Measurements from ENCODE around the gene ZNF333. TPM values are rescaled to one million over a fixed set of nuclear protein-coding genes. Genes with fewer than 3 reads are reported as not detected.

Gene ZNF333
- total RNA-seq, 1 donor from 2014 or later, result 22.5 TPM

DNA sequence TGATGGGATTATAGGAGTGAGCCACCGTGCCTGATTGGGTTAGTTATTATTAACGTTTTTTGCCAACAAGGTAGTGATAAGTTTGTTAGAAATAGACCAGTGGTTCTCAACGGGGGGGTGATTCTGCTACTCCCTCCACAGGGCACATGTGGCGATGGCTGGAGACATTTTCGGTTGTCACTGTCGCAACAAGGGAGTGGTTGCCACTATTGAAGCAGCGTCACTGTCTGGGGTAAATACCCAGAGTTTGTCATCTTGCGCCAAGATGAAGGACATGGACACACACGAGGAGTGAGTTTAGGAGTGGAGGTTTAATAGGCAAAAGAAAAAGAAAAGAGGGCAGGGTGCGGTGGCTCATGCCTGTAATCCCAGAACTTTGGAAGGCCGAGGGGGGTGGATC, 34.1 kb upstream of the ZNF333 start:
- Mint-ChIP-seq H3K27ac (no peak overlapping the region), H3K27me3 (no peaks in the 10 kb centered on the region), H3K9me3 (no peaks in the 10 kb centered on the region), H3K4me1 (ENCODE audit: unreplicated experiment) (no peaks in the 10 kb centered on the region), H3K4me3 (no peak overlapping the region), H3K36me3 (no peaks in the 10 kb centered on the region)
- TF ChIP-seq, protein P1, sequence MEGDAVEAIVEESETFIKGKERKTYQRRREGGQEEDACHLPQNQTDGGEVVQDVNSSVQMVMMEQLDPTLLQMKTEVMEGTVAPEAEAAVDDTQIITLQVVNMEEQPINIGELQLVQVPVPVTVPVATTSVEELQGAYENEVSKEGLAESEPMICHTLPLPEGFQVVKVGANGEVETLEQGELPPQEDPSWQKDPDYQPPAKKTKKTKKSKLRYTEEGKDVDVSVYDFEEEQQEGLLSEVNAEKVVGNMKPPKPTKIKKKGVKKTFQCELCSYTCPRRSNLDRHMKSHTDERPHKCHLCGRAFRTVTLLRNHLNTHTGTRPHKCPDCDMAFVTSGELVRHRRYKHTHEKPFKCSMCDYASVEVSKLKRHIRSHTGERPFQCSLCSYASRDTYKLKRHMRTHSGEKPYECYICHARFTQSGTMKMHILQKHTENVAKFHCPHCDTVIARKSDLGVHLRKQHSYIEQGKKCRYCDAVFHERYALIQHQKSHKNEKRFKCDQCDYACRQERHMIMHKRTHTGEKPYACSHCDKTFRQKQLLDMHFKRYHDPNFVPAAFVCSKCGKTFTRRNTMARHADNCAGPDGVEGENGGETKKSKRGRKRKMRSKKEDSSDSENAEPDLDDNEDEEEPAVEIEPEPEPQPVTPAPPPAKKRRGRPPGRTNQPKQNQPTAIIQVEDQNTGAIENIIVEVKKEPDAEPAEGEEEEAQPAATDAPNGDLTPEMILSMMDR (conservative IDR thresholded peaks at IDR 0.05), result no peak
- DNase-seq (ENCODE audit: extremely low spot score, unreplicated experiment), result no peak

- Mint-ChIP-seq H3K27ac (no peak overlapping the region), H3K36me3 (no peaks in the 10 kb centered on the region), H3K4me1 (ENCODE audit: unreplicated experiment) (no peaks in the 10 kb centered on the region), H3K4me3 (no peak overlapping the region), H3K9me3 (no peaks in the 10 kb centered on the region), H3K27me3 (no peaks in the 10 kb centered on the region)
- DNase-seq (ENCODE audit: extremely low spot score, unreplicated experiment), result no peak
- TF ChIP-seq, protein P1 (conservative IDR thresholded peaks at IDR 0.05), result no peak
These were observed 29.9 kb upstream of the ZNF333 start for GRCh38 chr19:14659874-14660489.

- TF ChIP-seq, protein P1 (conservative IDR thresholded peaks at IDR 0.05), result no peak
- DNase-seq (ENCODE audit: extremely low spot score, unreplicated experiment), result no peak
- no peak overlapping the region for H3K4me3 Mint-ChIP-seq
- no peaks in the 10 kb centered on the region for H3K4me1 Mint-ChIP-seq (ENCODE audit: unreplicated experiment)
- H3K9me3 Mint-ChIP-seq, result no peaks in the 10 kb centered on the region
- H3K27me3 Mint-ChIP-seq, result no peaks in the 10 kb centered on the region
- H3K36me3 Mint-ChIP-seq, result no peaks in the 10 kb centered on the region
- no peak overlapping the region for H3K27ac Mint-ChIP-seq
These were observed 28.4 kb upstream of the ZNF333 start for GRCh38 chr19:14661372-14661924.

GRCh38 chr19:14669940-14670339, 19.9 kb upstream of the ZNF333 start:
- H3K27ac Mint-ChIP-seq, result no peak overlapping the region
- TF ChIP-seq, protein P1 (conservative IDR thresholded peaks at IDR 0.05), result no peak
- peaks cover 6% of the 10 kb centered on the region for H3K9me3 Mint-ChIP-seq
- DNase-seq (ENCODE audit: extremely low spot score, unreplicated experiment), result no peak
- no peaks in the 10 kb centered on the region for H3K36me3 Mint-ChIP-seq
- no peak overlapping the region for H3K4me3 Mint-ChIP-seq
- H3K27me3 Mint-ChIP-seq, result no peaks in the 10 kb centered on the region
- no peaks in the 10 kb centered on the region for H3K4me1 Mint-ChIP-seq (ENCODE audit: unreplicated experiment)

DNA sequence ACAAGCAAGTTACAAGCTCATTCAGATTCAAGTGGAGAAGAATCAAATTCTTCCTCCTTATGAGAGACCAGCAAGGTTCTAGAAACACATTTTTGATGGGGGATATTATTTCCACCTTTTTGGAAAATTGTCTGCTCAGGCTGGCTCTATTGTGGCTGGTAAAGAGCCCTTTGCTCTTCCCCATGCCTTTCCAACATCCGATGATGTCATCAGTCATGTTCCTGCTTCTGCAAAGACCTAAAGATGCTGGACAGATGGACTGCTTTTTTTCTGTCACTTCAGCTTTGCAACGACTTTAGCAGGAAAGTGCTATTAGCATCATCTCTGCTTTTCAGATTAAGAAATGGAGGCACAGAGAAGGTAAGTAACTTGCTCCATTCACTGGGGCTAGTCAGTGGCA, 19.4 kb upstream of the ZNF333 start:
- Mint-ChIP-seq H3K27ac (no peak overlapping the region), H3K36me3 (no peaks in the 10 kb centered on the region), H3K9me3 (peaks cover 6% of the 10 kb centered on the region), H3K4me3 (no peak overlapping the region), H3K27me3 (no peaks in the 10 kb centered on the region), H3K4me1 (ENCODE audit: unreplicated experiment) (no peaks in the 10 kb centered on the region)
- no peak for DNase-seq (ENCODE audit: extremely low spot score, unreplicated experiment)
- TF ChIP-seq, protein P1 (conservative IDR thresholded peaks at IDR 0.05), result no peak
